Prostate gland (tissue), 2 donors: Measurements from ENCODE around the gene LRP2. TPM values are rescaled to one million over a fixed set of nuclear protein-coding genes. Genes with fewer than 3 reads are reported as not detected.

Source experiments
- DNase-seq: peaks from one replicate; pipeline ENCODE4 v3.0.0-alpha.2; 2019; ENCODE audit warnings: low spot score
- H3K27ac ChIP-seq, 2 donors: fragments of 200-600 bp; sonication (generic); 2 replicates each; pipeline ENCODE4 v1.5.1; 2017 to 2019
- H3K27me3 ChIP-seq: fragments of 200-600 bp; sonication (generic); replicated peaks from 2 replicates; pipeline ENCODE4 v1.5.1; 2019; ENCODE audit not compliant: insufficient read depth
- H3K36me3 ChIP-seq, 2 donors: fragments of 200-600 bp; sonication (generic); 1 replicate in 1 of 2; 2 replicates in 1 of 2; pipeline versions ENCODE4 v1.5.1 to v1.8.1; 2017 to 2019
- H3K4me1 ChIP-seq: fragments of 200-600 bp; sonication (generic); replicated peaks from 2 replicates; pipeline ENCODE4 v1.5.1; 2019
- H3K4me3 ChIP-seq, 2 donors: fragments of 200-600 bp; sonication (generic); 2 replicates each; pipeline ENCODE4 v1.5.1; 2017 to 2019
- H3K9me3 ChIP-seq: fragments of 200-600 bp; sonication (generic); 2 replicates; pipeline ENCODE4 v1.5.1; 2017
- POLR2A ChIP-seq: fragments of 450-650 bp; IDR thresholded peaks from one replicate; pipeline ENCODE4 v1.6.1; 2016; ENCODE audit warnings: antibody characterized with exemption, mild to moderate bottlenecking
- POLR2AphosphoS5 ChIP-seq: sonication (generic); formaldehyde crosslinking; IDR thresholded peaks from one replicate; pipeline ENCODE4 v1.6.1; 2017; ENCODE audit warnings: antibody characterized with exemption
- WGBS: methylation state at CpG from one replicate; pipeline ENCODE4 v1.1.5; 2018; 5-methylcytosine and 5-hydroxymethylcytosine counted together
- intact Hi-C: fragments of 100-400 bp; cut with DNase I; formaldehyde crosslinking; loops from one replicate; pipeline ENCODE4 v1.14.2; 2022
- total RNA-seq, 2 donors: library from RNA; depleted of rRNA; stranded (reverse); fragments of >200 nt; gene quantifications; one replicate each; pipeline ENCODE4 v1.1.0, GENCODE V29; 2016
- TF ChIP-seq, protein P1 (sequence below), 4 experiments: fragments of 200-600 bp in 2 of 4; fragments of 450-650 bp in 2 of 4; sonication (generic) in 2 of 4; IDR thresholded peaks; 1 replicate in 3 of 4; 2 replicates in 1 of 4; pipeline ENCODE4 v1.5.1; 2016 to 2019; ENCODE audit warnings: antibody characterized with exemption in 4 of 4, mild to moderate bottlenecking in 2 of 4, moderate library complexity in 2 of 4

Gene LRP2
- total RNA-seq, 2 donors from 2014 or later: 1.6 to 9.5 TPM

DNA sequence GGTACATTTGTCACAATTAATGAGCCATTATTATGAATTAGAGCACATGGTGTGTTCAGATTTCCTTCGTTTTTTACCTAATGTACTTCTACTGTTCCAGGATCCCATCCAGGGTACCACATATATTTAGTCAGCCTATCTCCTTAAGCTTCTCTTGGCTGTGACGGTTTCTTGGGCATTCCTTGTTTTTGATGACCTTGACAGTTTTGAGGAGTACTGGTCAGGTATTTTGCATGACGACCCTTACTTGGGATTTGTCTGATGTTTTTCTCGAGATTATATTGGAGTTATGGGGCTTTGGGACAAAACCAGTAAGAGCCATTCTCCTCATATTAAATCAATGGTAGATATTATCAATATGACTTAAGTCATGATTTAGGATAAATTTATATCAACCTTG lies 10.2 kb upstream of the LRP2 start:
- no peak overlapping the region for H3K4me3 ChIP-seq
- H3K9me3 ChIP-seq: no peaks in the 10 kb centered on the region
- no peak for TF ChIP-seq POLR2AphosphoS5
- TF ChIP-seq, protein P1, sequence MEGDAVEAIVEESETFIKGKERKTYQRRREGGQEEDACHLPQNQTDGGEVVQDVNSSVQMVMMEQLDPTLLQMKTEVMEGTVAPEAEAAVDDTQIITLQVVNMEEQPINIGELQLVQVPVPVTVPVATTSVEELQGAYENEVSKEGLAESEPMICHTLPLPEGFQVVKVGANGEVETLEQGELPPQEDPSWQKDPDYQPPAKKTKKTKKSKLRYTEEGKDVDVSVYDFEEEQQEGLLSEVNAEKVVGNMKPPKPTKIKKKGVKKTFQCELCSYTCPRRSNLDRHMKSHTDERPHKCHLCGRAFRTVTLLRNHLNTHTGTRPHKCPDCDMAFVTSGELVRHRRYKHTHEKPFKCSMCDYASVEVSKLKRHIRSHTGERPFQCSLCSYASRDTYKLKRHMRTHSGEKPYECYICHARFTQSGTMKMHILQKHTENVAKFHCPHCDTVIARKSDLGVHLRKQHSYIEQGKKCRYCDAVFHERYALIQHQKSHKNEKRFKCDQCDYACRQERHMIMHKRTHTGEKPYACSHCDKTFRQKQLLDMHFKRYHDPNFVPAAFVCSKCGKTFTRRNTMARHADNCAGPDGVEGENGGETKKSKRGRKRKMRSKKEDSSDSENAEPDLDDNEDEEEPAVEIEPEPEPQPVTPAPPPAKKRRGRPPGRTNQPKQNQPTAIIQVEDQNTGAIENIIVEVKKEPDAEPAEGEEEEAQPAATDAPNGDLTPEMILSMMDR (IDR thresholded peaks at IDR 0.05): no peak
- no peak for TF ChIP-seq POLR2A
- WGBS: 68% methylated on average over 4 of the region's 4 CpGs
- no peaks in the 10 kb centered on the region for H3K27me3 ChIP-seq
- H3K4me1 ChIP-seq: no peaks in the 10 kb centered on the region
- no peak overlapping the region for H3K27ac ChIP-seq
- H3K36me3 ChIP-seq: no peaks in the 10 kb centered on the region
- DNase-seq: no peak
- intact Hi-C loops: no loop called here

DNA sequence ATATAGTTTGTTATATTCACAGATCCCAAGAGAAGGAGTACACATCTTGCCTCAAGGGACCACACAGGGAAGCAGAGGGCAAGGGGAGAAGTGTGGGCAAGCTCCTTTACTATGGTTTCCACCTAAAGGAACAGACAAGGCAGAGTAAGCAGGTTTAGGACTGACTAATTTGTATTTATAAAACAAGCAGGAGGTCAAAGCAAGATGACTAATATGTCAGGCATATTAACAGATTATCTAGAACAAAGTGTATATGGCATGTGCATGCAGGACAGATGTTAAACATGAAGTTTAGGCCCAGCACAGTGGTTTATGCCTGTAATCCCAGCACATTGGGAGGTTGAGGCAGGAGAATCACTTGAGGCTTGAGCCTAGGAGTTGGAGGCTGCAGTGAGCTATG lies 3.7 kb upstream of the LRP2 start:
- TF ChIP-seq POLR2A (no peak), POLR2AphosphoS5 (no peak)
- TF ChIP-seq, protein P1 (IDR thresholded peaks at IDR 0.05): no peak
- Histone ChIP-seq H3K27me3 (peaks cover 5% of the 10 kb centered on the region), H3K36me3 (no peaks in the 10 kb centered on the region), H3K4me3 (no peak overlapping the region), H3K9me3 (no peaks in the 10 kb centered on the region), H3K27ac (no peak overlapping the region), H3K4me1 (peaks cover 11% of the 10 kb centered on the region)
- DNase-seq: no peak
- intact Hi-C loops: no loop called here

GRCh38 chr2:169365029-169365480 lies 2.7 kb upstream of the LRP2 start:
- Histone ChIP-seq H3K9me3 (no peaks in the 10 kb centered on the region), H3K27ac (no peak overlapping the region), H3K36me3 (no peaks in the 10 kb centered on the region), H3K27me3 (peaks cover 5% of the 10 kb centered on the region), H3K4me1 (peaks cover 11% of the 10 kb centered on the region), H3K4me3 (peak overlapping the region in 1 of 2 donors; percentile 42)
- WGBS: 12% methylated on average over 4 of the region's 4 CpGs
- DNase-seq: no peak
- TF ChIP-seq POLR2AphosphoS5 (no peak), POLR2A (no peak)
- TF ChIP-seq, protein P1 (IDR thresholded peaks at IDR 0.05): no peak
- intact Hi-C loops: no loop called here

- peak overlapping the region; percentile 31 to 42 for H3K4me3 ChIP-seq
- peaks cover 11% of the 10 kb centered on the region for H3K4me1 ChIP-seq
- TF ChIP-seq POLR2A: no peak
- TF ChIP-seq, protein P1 (IDR thresholded peaks at IDR 0.05): no peak
- TF ChIP-seq POLR2AphosphoS5: no peak
- no peak overlapping the region for H3K27ac ChIP-seq
- peaks cover 5% of the 10 kb centered on the region for H3K27me3 ChIP-seq
- no peaks in the 10 kb centered on the region for H3K9me3 ChIP-seq
- H3K36me3 ChIP-seq: no peaks in the 10 kb centered on the region
- DNase-seq: no peak
- intact Hi-C loops: no loop called here
- 2% methylated on average over 26 of the region's 26 CpGs for WGBS
These were observed 1.3 kb upstream of the LRP2 start for GRCh38 chr2:169363560-169364150.

DNA sequence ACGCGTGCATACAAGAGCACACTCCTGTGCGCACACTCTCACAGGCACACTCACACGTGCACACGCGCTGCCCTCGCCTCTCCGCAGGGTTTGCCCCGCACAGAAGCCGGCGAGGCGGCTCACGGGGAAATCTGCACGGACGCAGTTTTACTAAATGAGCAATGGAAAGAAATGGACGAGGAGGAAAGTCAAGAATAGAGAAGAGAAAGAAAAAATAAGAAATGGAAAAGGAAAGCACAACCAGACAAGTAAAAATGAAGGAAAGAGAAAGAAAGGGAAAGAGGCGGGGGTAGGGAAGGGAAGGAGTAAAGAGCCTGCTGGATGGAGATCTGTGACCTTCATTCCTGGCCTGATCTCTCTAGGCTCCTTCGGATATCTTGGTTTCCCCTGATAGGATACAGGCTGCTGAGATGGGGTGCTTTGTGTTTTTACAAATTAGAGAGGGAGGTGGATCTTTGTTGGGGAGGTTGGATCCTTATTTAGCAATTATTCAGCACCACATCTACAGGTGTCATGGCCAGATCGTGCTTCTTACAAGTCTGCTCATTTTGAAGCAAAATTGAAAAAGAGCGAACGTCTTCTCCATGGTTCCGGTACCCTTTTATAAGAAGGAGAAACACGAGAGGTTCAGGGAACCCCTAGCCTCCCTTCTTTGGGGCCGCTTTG lies 693 bp upstream of the LRP2 start:
- no peak for DNase-seq
- TF ChIP-seq POLR2AphosphoS5 (no peak), POLR2A (no peak)
- TF ChIP-seq, protein P1 (IDR thresholded peaks at IDR 0.05): no peak
- H3K9me3 ChIP-seq: no peaks in the 10 kb centered on the region
- peaks cover 5% of the 10 kb centered on the region for H3K27me3 ChIP-seq
- H3K4me3 ChIP-seq: peak overlapping the region; percentile 16 to 42
- H3K27ac ChIP-seq: no peak overlapping the region
- H3K4me1 ChIP-seq: peaks cover 11% of the 10 kb centered on the region
- intact Hi-C loops: no loop called here
- WGBS: 4% methylated on average over 24 of the region's 24 CpGs
- H3K36me3 ChIP-seq: no peaks in the 10 kb centered on the region
